ENCODE results near the gene DPEP2NB.

The DPEP2NB gene

GRCh38 chr16:68061396-68061795 is 45.7 kb upstream of the DPEP2NB start:
- Histone ChIP-seq H3K4me1 (ENCODE audit: low read length) (peaks cover 8% of the 10 kb centered on the region), H2AFZ (ENCODE audit: low read depth, low read length) (no peak overlapping the region), H3K4me3 (ENCODE audit: low read length) (no peak overlapping the region), H3K27me3 (ENCODE audit: low read depth, low read length) (no peaks in the 10 kb centered on the region), H3K79me2 (ENCODE audit: low read length) (no peaks in the 10 kb centered on the region), H3K9ac (ENCODE audit: low read length) (no peak overlapping the region), H3K27ac (ENCODE audit: low read length) (peak overlapping the region; percentile 31; the same call in 1 of the 2 replicates), H3K4me2 (ENCODE audit: low read length) (no peak overlapping the region), H3K9me3 (ENCODE audit: insufficient read depth, low read length) (no peaks in the 10 kb centered on the region), H3K36me3 (replicated peaks; ENCODE audit: low read depth, low read length) (peaks cover 7% of the 10 kb centered on the region), H4K20me1 (ENCODE audit: insufficient read depth, low read length) (peaks cover 4% of the 10 kb centered on the region; the same call in 1 of the 2 replicates)
- TF ChIP-seq EZH2phosphoT487 (IDR thresholded peaks at IDR 0.05; ENCODE audit: low read depth): no peak
- TF ChIP-seq, protein P1, sequence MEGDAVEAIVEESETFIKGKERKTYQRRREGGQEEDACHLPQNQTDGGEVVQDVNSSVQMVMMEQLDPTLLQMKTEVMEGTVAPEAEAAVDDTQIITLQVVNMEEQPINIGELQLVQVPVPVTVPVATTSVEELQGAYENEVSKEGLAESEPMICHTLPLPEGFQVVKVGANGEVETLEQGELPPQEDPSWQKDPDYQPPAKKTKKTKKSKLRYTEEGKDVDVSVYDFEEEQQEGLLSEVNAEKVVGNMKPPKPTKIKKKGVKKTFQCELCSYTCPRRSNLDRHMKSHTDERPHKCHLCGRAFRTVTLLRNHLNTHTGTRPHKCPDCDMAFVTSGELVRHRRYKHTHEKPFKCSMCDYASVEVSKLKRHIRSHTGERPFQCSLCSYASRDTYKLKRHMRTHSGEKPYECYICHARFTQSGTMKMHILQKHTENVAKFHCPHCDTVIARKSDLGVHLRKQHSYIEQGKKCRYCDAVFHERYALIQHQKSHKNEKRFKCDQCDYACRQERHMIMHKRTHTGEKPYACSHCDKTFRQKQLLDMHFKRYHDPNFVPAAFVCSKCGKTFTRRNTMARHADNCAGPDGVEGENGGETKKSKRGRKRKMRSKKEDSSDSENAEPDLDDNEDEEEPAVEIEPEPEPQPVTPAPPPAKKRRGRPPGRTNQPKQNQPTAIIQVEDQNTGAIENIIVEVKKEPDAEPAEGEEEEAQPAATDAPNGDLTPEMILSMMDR (IDR thresholded peaks at IDR 0.05; ENCODE audit: low read depth, low read length): no peak

- Histone ChIP-seq H3K27ac (ENCODE audit: low read length) (no peak overlapping the region), H3K27me3 (ENCODE audit: low read depth, low read length) (no peaks in the 10 kb centered on the region), H3K4me3 (ENCODE audit: low read length) (no peak overlapping the region), H3K9me3 (ENCODE audit: insufficient read depth, low read length) (no peaks in the 10 kb centered on the region), H4K20me1 (ENCODE audit: insufficient read depth, low read length) (peaks cover 4% of the 10 kb centered on the region; the same call in 1 of the 2 replicates), H3K36me3 (replicated peaks; ENCODE audit: low read depth, low read length) (peaks cover 7% of the 10 kb centered on the region), H3K4me1 (ENCODE audit: low read length) (peaks cover 8% of the 10 kb centered on the region), H3K79me2 (ENCODE audit: low read length) (no peaks in the 10 kb centered on the region), H3K4me2 (ENCODE audit: low read length) (no peak overlapping the region), H3K9ac (ENCODE audit: low read length) (no peak overlapping the region), H2AFZ (ENCODE audit: low read depth, low read length) (no peak overlapping the region)
- no peak for TF ChIP-seq EZH2phosphoT487 (IDR thresholded peaks at IDR 0.05; ENCODE audit: low read depth)
- TF ChIP-seq, protein P1 (IDR thresholded peaks at IDR 0.05; ENCODE audit: low read depth, low read length): no peak
Measured at GRCh38 chr16:68059804-68060203, 44.1 kb upstream of the DPEP2NB start.

DNA sequence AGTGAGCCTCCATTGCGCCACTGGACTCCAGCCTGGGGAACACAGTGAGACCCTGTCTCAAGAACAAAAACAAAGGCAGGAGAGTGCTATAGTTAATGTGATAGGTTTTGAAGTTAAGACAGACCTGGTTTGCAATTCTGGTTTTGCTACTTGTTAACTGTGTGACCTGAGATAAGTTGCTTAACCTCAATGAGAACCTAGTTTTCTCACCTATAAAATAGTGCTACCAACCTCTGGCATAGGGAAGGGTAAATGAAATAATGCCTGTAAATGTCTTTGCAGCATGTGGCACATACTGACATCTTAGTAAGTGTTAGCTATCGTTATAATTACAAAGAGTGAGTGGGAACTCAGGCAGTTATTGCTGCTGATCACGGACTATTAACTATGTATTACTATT is 39.7 kb upstream of the DPEP2NB start:
- TF ChIP-seq, protein P1 (IDR thresholded peaks at IDR 0.05; ENCODE audit: low read depth, low read length): no peak
- no peak for TF ChIP-seq EZH2phosphoT487 (IDR thresholded peaks at IDR 0.05; ENCODE audit: low read depth)
- no peak overlapping the region for H3K27ac ChIP-seq (ENCODE audit: low read length)
- peaks cover 12% of the 10 kb centered on the region for H3K36me3 ChIP-seq (replicated peaks; ENCODE audit: low read depth, low read length)

GRCh38 chr16:68049449-68049848 is 33.7 kb upstream of the DPEP2NB start:
- no peaks in the 10 kb centered on the region for H3K27me3 ChIP-seq (ENCODE audit: low read depth, low read length)
- H3K36me3 ChIP-seq (replicated peaks; ENCODE audit: low read depth, low read length): peaks cover 18% of the 10 kb centered on the region
- H3K27ac ChIP-seq (ENCODE audit: low read length): no peak overlapping the region
- no peaks in the 10 kb centered on the region for H3K9me3 ChIP-seq (ENCODE audit: insufficient read depth, low read length)
- TF ChIP-seq, protein P1 (IDR thresholded peaks at IDR 0.05; ENCODE audit: low read depth, low read length): no peak
- no peak for TF ChIP-seq EZH2phosphoT487 (IDR thresholded peaks at IDR 0.05; ENCODE audit: low read depth)
- no peak overlapping the region for H3K9ac ChIP-seq (ENCODE audit: low read length)
- H3K4me1 ChIP-seq (ENCODE audit: low read length): no peaks in the 10 kb centered on the region
- no peak overlapping the region for H2AFZ ChIP-seq (ENCODE audit: low read depth, low read length)
- H4K20me1 ChIP-seq (ENCODE audit: insufficient read depth, low read length): no peaks in the 10 kb centered on the region
- H3K79me2 ChIP-seq (ENCODE audit: low read length): no peaks in the 10 kb centered on the region
- no peak overlapping the region for H3K4me2 ChIP-seq (ENCODE audit: low read length)
- no peak overlapping the region for H3K4me3 ChIP-seq (ENCODE audit: low read length)

More for the DNA sequence above, 39.7 kb upstream of the DPEP2NB start:
- H3K4me2 ChIP-seq (ENCODE audit: low read length): no peak overlapping the region
- no peak overlapping the region for H2AFZ ChIP-seq (ENCODE audit: low read depth, low read length)
- no peaks in the 10 kb centered on the region for H3K27me3 ChIP-seq (ENCODE audit: low read depth, low read length)
- H3K9me3 ChIP-seq (ENCODE audit: insufficient read depth, low read length): no peaks in the 10 kb centered on the region
- H3K4me1 ChIP-seq (ENCODE audit: low read length): no peaks in the 10 kb centered on the region
- H3K79me2 ChIP-seq (ENCODE audit: low read length): no peaks in the 10 kb centered on the region
- H4K20me1 ChIP-seq (ENCODE audit: insufficient read depth, low read length): no peaks in the 10 kb centered on the region
- H3K9ac ChIP-seq (ENCODE audit: low read length): no peak overlapping the region
- H3K4me3 ChIP-seq (ENCODE audit: low read length): no peak overlapping the region

Measured in OCI-LY3 (cell line).